Ovary (tissue), 3 donors: ENCODE measurements around the gene CMIP.

ENCODE experiments used
- EP300 ChIP-seq: sonication (generic); formaldehyde crosslinking; IDR thresholded peaks from one replicate; pipeline ENCODE4 v1.6.1; 2017; ENCODE audit warnings: antibody characterized with exemption
- POLR2A ChIP-seq: fragments of 450-650 bp; IDR thresholded peaks from one replicate; pipeline ENCODE4 v1.6.1; 2017; ENCODE audit warnings: antibody characterized with exemption, mild to moderate bottlenecking, moderate library complexity
- TF ChIP-seq, protein P1 (sequence below), 3 donors: fragments of 450-650 bp in 2 of 3; fragments of 200-600 bp in 1 of 3; IDR thresholded peaks; one replicate each; pipeline versions ENCODE4 v1.5.1 to v1.8.0; 2016 to 2022; ENCODE audit warnings: antibody characterized with exemption in 3 of 3, mild to moderate bottlenecking in 1 of 3
- donor health status: DM: no; HTN: no; CAD: no.

DNA sequence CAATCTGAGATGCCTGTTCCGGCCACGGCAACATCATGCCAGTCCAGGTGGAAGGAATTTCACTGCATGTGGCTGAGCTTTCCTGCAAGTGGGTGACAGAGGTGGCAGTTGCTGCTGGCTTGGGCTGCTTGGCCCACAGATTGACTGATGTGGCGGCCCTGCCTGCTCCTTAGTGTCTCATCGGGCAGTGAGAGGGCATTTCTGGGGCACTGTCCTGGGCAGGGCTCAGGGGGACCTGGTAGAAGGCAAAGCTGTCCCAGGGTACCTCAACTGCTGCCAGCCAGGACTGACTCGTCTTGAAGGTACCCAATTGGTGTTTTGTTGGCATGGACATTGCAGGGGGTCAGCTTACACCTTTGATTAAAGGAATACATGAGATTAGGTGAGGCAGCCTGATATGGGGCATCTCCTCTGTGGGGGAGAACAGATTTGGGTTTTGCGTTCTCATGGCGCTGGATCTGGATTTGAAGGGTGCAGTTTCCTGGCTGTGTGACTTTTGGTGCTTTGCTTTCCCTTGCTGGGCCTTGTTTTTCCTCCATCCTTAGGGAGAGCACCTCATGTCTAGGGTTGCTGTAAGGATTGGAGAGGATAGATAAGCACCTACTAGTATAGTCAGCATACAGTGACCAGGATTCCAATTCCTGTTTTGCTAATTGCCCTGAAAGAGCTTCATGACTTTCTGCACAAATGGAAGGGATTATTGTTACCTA is 5.4 kb downstream of the CMIP start:
- TF ChIP-seq, protein P1, sequence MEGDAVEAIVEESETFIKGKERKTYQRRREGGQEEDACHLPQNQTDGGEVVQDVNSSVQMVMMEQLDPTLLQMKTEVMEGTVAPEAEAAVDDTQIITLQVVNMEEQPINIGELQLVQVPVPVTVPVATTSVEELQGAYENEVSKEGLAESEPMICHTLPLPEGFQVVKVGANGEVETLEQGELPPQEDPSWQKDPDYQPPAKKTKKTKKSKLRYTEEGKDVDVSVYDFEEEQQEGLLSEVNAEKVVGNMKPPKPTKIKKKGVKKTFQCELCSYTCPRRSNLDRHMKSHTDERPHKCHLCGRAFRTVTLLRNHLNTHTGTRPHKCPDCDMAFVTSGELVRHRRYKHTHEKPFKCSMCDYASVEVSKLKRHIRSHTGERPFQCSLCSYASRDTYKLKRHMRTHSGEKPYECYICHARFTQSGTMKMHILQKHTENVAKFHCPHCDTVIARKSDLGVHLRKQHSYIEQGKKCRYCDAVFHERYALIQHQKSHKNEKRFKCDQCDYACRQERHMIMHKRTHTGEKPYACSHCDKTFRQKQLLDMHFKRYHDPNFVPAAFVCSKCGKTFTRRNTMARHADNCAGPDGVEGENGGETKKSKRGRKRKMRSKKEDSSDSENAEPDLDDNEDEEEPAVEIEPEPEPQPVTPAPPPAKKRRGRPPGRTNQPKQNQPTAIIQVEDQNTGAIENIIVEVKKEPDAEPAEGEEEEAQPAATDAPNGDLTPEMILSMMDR (IDR thresholded peaks at IDR 0.05) = no peak
- no peak for TF ChIP-seq POLR2A
- no peak for TF ChIP-seq EP300
